ENCODE data around the gene GDF2. TPM values are rescaled to one million over a fixed set of nuclear protein-coding genes. Genes with fewer than 3 reads are reported as not detected.
A peak's percentile ranks its signal among the peaks of the same experiment; 100 is the strongest.

The GDF2 gene
- total and polyA plus RNA-seq, 10 of the 15 experiments (the other 5 are each of a cell fraction or from before 2014, with no cell fraction given): not detected

GRCh38 chr10:47340608-47341170 is 18.4 kb downstream of the GDF2 start:
- H4K20me1 ChIP-seq (ENCODE audit: control insufficient read depth, insufficient read depth): no peaks in the 10 kb centered on the region
- in situ Hi-C loops (cut with MboI) (no loop called here), intact Hi-C loops (cut with micrococcal nuclease; ENCODE audit: unreplicated experiment) (loop anchor here (1.0 kb wide), 1 partner anchor 293 kb away; no protein-coding TSS in a partner anchor)
- 74% methylated on average over 5 of the region's 5 CpGs for WGBS (ENCODE audit: insufficient coverage, insufficient replicate concordance, low lambda C conversion rate, missing lambda C conversion rate)
- TF ChIP-seq RAD21 (IDR thresholded peaks at IDR 0.05; ENCODE audit: insufficient read depth, low read depth, low read length) (peak; percentile 67), JUND (IDR thresholded peaks at IDR 0.05; ENCODE audit: low read depth, low read length) (no peak), BRCA1 (IDR thresholded peaks at IDR 0.05; ENCODE audit: low read depth, low read length) (no peak), ATF7 (IDR thresholded peaks at IDR 0.05; ENCODE audit: low read depth) (0 out of 2 replicates have a peak, but pooled peaks have one; percentile 31), CTCF (IDR thresholded peaks at IDR 0.05 in 2 of 3, conservative IDR thresholded peaks at IDR 0.05 in 1 of 3; ENCODE audit: control insufficient read depth in 2 of 3, extremely low read depth in 1 of 3, insufficient read depth in 1 of 3, low read depth in 3 of 3, low read length in 3 of 3) (peak; percentile 81 to 95 (median 94)), SMC3 (IDR thresholded peaks at IDR 0.05; ENCODE audit: borderline replicate concordance, low read length) (peak; percentile 67), TAF1 (IDR thresholded peaks at IDR 0.05; ENCODE audit: borderline replicate concordance, low read depth, low read length) (no peak)
- no peaks in the 10 kb centered on the region for H3K4me1 ChIP-seq (ENCODE audit: control insufficient read depth, insufficient read depth, low read length)
- BruUV-seq (replicated peaks): no TSS peak
- FAIRE-seq (no peak), DNase-seq (ENCODE audit: low read depth, low spot score) (peak; percentile 9), ATAC-seq (peak; percentile 81)
- no peaks in the 10 kb centered on the region for H3K36me3 ChIP-seq (ENCODE audit: control insufficient read depth in 2 of 2, insufficient read depth in 2 of 2, low read length in 1 of 2)
- no peak overlapping the region for H3K4me3 ChIP-seq
- POLR2A ChIA-PET: no interaction called here
- no peaks in the 10 kb centered on the region; a peak in 2 of 4 replicates for H3K27me3 ChIP-seq (replicated peaks in 1 of 2; ENCODE audit: control insufficient read depth in 2 of 2, insufficient read depth in 2 of 2, low read length in 1 of 2)
- no peak overlapping the region for H3K27ac ChIP-seq (ENCODE audit: control insufficient read depth, insufficient read depth)
- CTCF ChIA-PET: interaction anchor here (0.7 to 2.1 kb wide), 16 partner anchors 10 to 348 kb away, joined by 3 to 17 read pairs (median 4); partner anchors contain the start of gene GDF2
- H3K4me2 ChIP-seq (ENCODE audit: control insufficient read depth, insufficient read depth): no peak overlapping the region
- H3K9me3 ChIP-seq (replicated peaks; ENCODE audit: control insufficient read depth, insufficient read depth, low read length): no peaks in the 10 kb centered on the region
- H2AFZ ChIP-seq (ENCODE audit: control insufficient read depth, low read depth, low read length): no peak overlapping the region
- no peak overlapping the region for H3K9ac ChIP-seq (ENCODE audit: control insufficient read depth, insufficient read depth, low read length)
- RAD21 ChIA-PET (ENCODE audit: unreplicated experiment): interaction anchor here (0.9 to 1.2 kb wide), 2 partner anchors 293 to 316 kb away, joined by 5 to 7 read pairs; no protein-coding TSS in a partner anchor
- SMC1A ChIA-PET (ENCODE audit: uncharacterized antibody, unreplicated experiment): interaction anchor here (0.6 to 1.7 kb wide), 3 partner anchors 29 to 316 kb away, joined by 3 to 7 read pairs (median 3); no protein-coding TSS in a partner anchor
- H3K79me2 ChIP-seq (ENCODE audit: control insufficient read depth, insufficient read depth, low read length): no peaks in the 10 kb centered on the region

Data from GM12878 (cell line).